Raji (cell line): Measurements from ENCODE around the gene SELENOK.
A peak's percentile ranks its signal among the peaks of the same experiment; 100 is the strongest.

Experiments
- POLR2A ChIP-seq: IDR thresholded peaks from 2 replicates; pipeline ENCODE4 v1.6.1; 2011; ENCODE audit warnings: low read depth, low read length, control low read depth; ENCODE audit not compliant: insufficient read depth

Gene SELENOK

GRCh38 chr3:53891497-53892285 lies at the start of gene SELENOK:
SELENOK (minus strand) TSS chr3:53891859.
- TF ChIP-seq POLR2A: peak; percentile 90

- TF ChIP-seq POLR2A: no peak
Measured at GRCh38 chr3:53941184-53941583, 49.5 kb upstream of the SELENOK start.

- TF ChIP-seq POLR2A: no peak
Measured at GRCh38 chr3:53940623-53941022, 49.0 kb upstream of the SELENOK start.

GRCh38 chr3:53939813-53940212 lies 48.2 kb upstream of the SELENOK start:
- TF ChIP-seq POLR2A: no peak

- TF ChIP-seq POLR2A: no peak
Measured at GRCh38 chr3:53939086-53939582, 47.5 kb upstream of the SELENOK start.

GRCh38 chr3:53938645-53939044 lies 47.0 kb upstream of the SELENOK start:
- TF ChIP-seq POLR2A: no peak

GRCh38 chr3:53936347-53936746 lies 44.7 kb upstream of the SELENOK start:
- TF ChIP-seq POLR2A: no peak

GRCh38 chr3:53935283-53935901 lies 43.7 kb upstream of the SELENOK start:
- no peak for TF ChIP-seq POLR2A

GRCh38 chr3:53921296-53921695 lies 29.6 kb upstream of the SELENOK start:
- TF ChIP-seq POLR2A: no peak

- no peak for TF ChIP-seq POLR2A
Measured at GRCh38 chr3:53919741-53920140, 28.1 kb upstream of the SELENOK start.

GRCh38 chr3:53913401-53913800 lies 21.7 kb upstream of the SELENOK start:
- no peak for TF ChIP-seq POLR2A

GRCh38 chr3:53902711-53903110 lies 11.1 kb upstream of the SELENOK start:
- no peak for TF ChIP-seq POLR2A

GRCh38 chr3:53902067-53902466 lies 10.4 kb upstream of the SELENOK start:
- TF ChIP-seq POLR2A: no peak

GRCh38 chr3:53900666-53901331 lies 9.1 kb upstream of the SELENOK start:
- TF ChIP-seq POLR2A: no peak

- TF ChIP-seq POLR2A: no peak
Measured at GRCh38 chr3:53899750-53900149, 8.1 kb upstream of the SELENOK start.

- no peak for TF ChIP-seq POLR2A
Measured at GRCh38 chr3:53892286-53892637, 603 bp upstream of the SELENOK start.

- TF ChIP-seq POLR2A: no peak
Measured at GRCh38 chr3:53890726-53891475, 758 bp downstream of the SELENOK start.
